ENCODE measurements around the gene STIM2. TPM values are rescaled to one million over a fixed set of nuclear protein-coding genes. Genes with fewer than 3 reads are reported as not detected.
"Not testable (repeated sequence)": the region's sequence is repeated elsewhere in the genome, so short reads cannot be mapped to it uniquely, and the experiment has no call there.

The STIM2 gene
- polyA plus RNA-seq (2013, experiment 1 of 2): 23.4 TPM
- polyA plus RNA-seq (2013, experiment 2 of 2): 23.3 TPM

- Histone ChIP-seq H2AFZ (ENCODE audit: low read length) (peak within 1 kb of the TSS; percentile 92), H3K23ac (ENCODE audit: low read depth, low read length, poor library complexity) (peak within 1 kb of the TSS; percentile 89), H2BK12ac (ENCODE audit: low read length) (no peak within 1 kb of the TSS), H3K4me3 (ENCODE audit: low read length in 2 of 2) (peak within 1 kb of the TSS; percentile 73 to 92), H3K27me3 (ENCODE audit: control insufficient read depth in 3 of 3, insufficient read depth in 3 of 3, low read depth in 1 of 3, low read length in 3 of 3) (no peaks in the 10 kb centered on the region), H2BK15ac (ENCODE audit: low read length) (no peak within 1 kb of the TSS), H4K8ac (ENCODE audit: low read depth, low read length) (no peak within 1 kb of the TSS), H3K4me2 (ENCODE audit: insufficient read depth, low read length, poor library complexity, severe bottlenecking) (peak within 1 kb of the TSS; percentile 72), H3K9ac (ENCODE audit: low read depth, low read length, poor library complexity) (peak within 1 kb of the TSS; percentile 95), H3K27ac (replicated peaks; ENCODE audit: low read length) (peak within 1 kb of the TSS; percentile 93), H2BK120ac (ENCODE audit: low read depth, low read length) (peak within 1 kb of the TSS; percentile 47), H2BK5ac (ENCODE audit: low read length) (peak within 1 kb of the TSS; percentile 99), H3K14ac (ENCODE audit: low read length) (peak within 1 kb of the TSS; percentile 89), H2AK5ac (ENCODE audit: low read depth, low read length) (no peak within 1 kb of the TSS), H3K79me1 (ENCODE audit: low read depth, low read length) (peaks cover 4% of the 10 kb centered on the region), H3K36me3 (replicated peaks in 1 of 2; ENCODE audit: control insufficient read depth in 2 of 2, insufficient read depth in 2 of 2, low read length in 2 of 2) (no peaks in the 10 kb centered on the region), H4K91ac (ENCODE audit: low read depth, low read length, poor library complexity) (no peak within 1 kb of the TSS), H3K4me1 (ENCODE audit: control insufficient read depth in 2 of 2, insufficient read depth in 1 of 2, low read depth in 1 of 2, low read length in 2 of 2) (peaks cover 4 to 17% of the 10 kb centered on the region in 2 donors), H3K4ac (ENCODE audit: low read length) (no peak within 1 kb of the TSS), H3K18ac (ENCODE audit: low read length) (peak within 1 kb of the TSS; percentile 98), H3K9me3 (replicated peaks in 1 of 2; ENCODE audit: control insufficient read depth in 2 of 2, insufficient read depth in 1 of 2, low read depth in 1 of 2, low read length in 2 of 2) (no peaks in the 10 kb centered on the region)
- WGBS, 2 donors (ENCODE audit: extremely low coverage in 2 of 2, insufficient read length in 2 of 2, insufficient replicate concordance in 1 of 2): no CpG with 5 or more reads among the region's 74 CpGs
- DNase-seq (ENCODE audit: low spot score): peak; percentile 99
Observed at GRCh38 chr4:26860157-26860921, at the start of gene STIM2. TSS of gene STIM2 (plus strand) at chr4:26860841.

- no CpG with 5 or more reads among the region's 4 CpGs for WGBS, 2 donors (ENCODE audit: extremely low coverage in 2 of 2, insufficient read length in 2 of 2, insufficient replicate concordance in 1 of 2)
Observed at GRCh38 chr4:26811571-26811970, 49.1 kb upstream of the STIM2 start.

DNA sequence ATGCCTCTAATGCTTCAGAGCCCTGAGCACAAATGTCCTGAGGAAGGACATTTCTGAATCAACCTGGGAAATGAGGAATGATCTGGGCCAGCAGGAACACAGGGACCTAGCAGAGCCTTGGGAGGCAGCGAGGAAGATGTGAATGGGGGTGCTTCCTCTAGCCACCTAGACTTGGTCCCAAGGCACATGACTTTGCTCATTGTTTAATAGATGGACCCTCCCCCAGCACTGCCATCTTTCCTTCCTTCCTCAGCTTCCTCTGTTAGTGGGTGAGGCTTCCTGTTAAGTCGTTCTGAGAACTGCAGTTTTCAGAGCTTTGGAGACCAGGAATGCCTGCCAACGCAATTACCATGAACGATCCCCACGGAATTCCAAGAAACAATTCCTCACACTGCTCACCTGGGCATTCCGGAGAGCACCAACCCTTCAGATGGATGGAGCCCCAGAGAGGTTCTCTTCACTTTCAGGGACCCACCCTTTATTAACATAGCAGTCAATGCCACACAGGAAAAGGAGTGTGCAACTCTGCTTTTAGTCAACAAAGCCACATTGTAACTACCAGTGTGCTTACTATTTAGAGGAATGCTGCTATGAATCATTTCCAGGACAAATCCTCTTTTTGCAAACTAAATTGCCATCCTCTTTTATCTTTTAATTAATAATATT lies 48.5 kb upstream of the STIM2 start:
- H3K23ac ChIP-seq (ENCODE audit: low read depth, low read length, poor library complexity): no peak overlapping the region
- H3K14ac ChIP-seq (ENCODE audit: low read length): no peak overlapping the region
- peaks cover 0 to 5% of the 10 kb centered on the region in 2 donors for H3K4me1 ChIP-seq (ENCODE audit: control insufficient read depth in 2 of 2, insufficient read depth in 1 of 2, low read depth in 1 of 2, low read length in 2 of 2)
- H2BK120ac ChIP-seq (ENCODE audit: low read depth, low read length): no peak overlapping the region
- H3K4ac ChIP-seq (ENCODE audit: low read length): no peak overlapping the region
- H4K91ac ChIP-seq (ENCODE audit: low read depth, low read length, poor library complexity): no peak overlapping the region
- no peaks in the 10 kb centered on the region for H3K36me3 ChIP-seq (replicated peaks in 1 of 2; ENCODE audit: control insufficient read depth in 2 of 2, insufficient read depth in 2 of 2, low read length in 2 of 2)
- no peak overlapping the region for H2BK12ac ChIP-seq (ENCODE audit: low read length)
- H2AFZ ChIP-seq (ENCODE audit: low read length): no peak overlapping the region
- H3K18ac ChIP-seq (ENCODE audit: low read length): no peak overlapping the region
- H2BK15ac ChIP-seq (ENCODE audit: low read length): no peak overlapping the region
- H3K4me2 ChIP-seq (ENCODE audit: insufficient read depth, low read length, poor library complexity, severe bottlenecking): no peak overlapping the region
- no peak overlapping the region for H2BK5ac ChIP-seq (ENCODE audit: low read length)
- no CpG with 5 or more reads among the region's 6 CpGs for WGBS, 2 donors (ENCODE audit: extremely low coverage in 2 of 2, insufficient read length in 2 of 2, insufficient replicate concordance in 1 of 2)
- no peak for DNase-seq (ENCODE audit: low spot score)
- no peaks in the 10 kb centered on the region for H3K79me1 ChIP-seq (ENCODE audit: low read depth, low read length)
- no peaks in the 10 kb centered on the region for H3K27me3 ChIP-seq (ENCODE audit: control insufficient read depth in 3 of 3, insufficient read depth in 3 of 3, low read depth in 1 of 3, low read length in 3 of 3)
- no peak overlapping the region for H4K8ac ChIP-seq (ENCODE audit: low read depth, low read length)
- H2AK5ac ChIP-seq (ENCODE audit: low read depth, low read length): no peak overlapping the region
- no peak overlapping the region for H3K9ac ChIP-seq (ENCODE audit: low read depth, low read length, poor library complexity)
- H3K9me3 ChIP-seq (replicated peaks in 1 of 2; ENCODE audit: control insufficient read depth in 2 of 2, insufficient read depth in 1 of 2, low read depth in 1 of 2, low read length in 2 of 2): no peaks in the 10 kb centered on the region
- no peak overlapping the region for H3K4me3 ChIP-seq (ENCODE audit: low read length in 2 of 2)
- H3K27ac ChIP-seq (replicated peaks; ENCODE audit: low read length): no peak overlapping the region

More at GRCh38 chr4:26811571-26811970, 49.1 kb upstream of the STIM2 start:
- H3K9me3 ChIP-seq (replicated peaks in 1 of 2; ENCODE audit: control insufficient read depth in 2 of 2, insufficient read depth in 1 of 2, low read depth in 1 of 2, low read length in 2 of 2); H4K91ac ChIP-seq (ENCODE audit: low read depth, low read length, poor library complexity); H3K36me3 ChIP-seq (replicated peaks in 1 of 2; ENCODE audit: control insufficient read depth in 2 of 2, insufficient read depth in 2 of 2, low read length in 2 of 2); H3K9ac ChIP-seq (ENCODE audit: low read depth, low read length, poor library complexity); H2AFZ ChIP-seq (ENCODE audit: low read length); H3K4me1 ChIP-seq (ENCODE audit: control insufficient read depth in 2 of 2, insufficient read depth in 1 of 2, low read depth in 1 of 2, low read length in 2 of 2); H3K27me3 ChIP-seq (ENCODE audit: control insufficient read depth in 3 of 3, insufficient read depth in 3 of 3, low read depth in 1 of 3, low read length in 3 of 3); H3K4ac ChIP-seq (ENCODE audit: low read length); DNase-seq (ENCODE audit: low spot score); H2BK15ac ChIP-seq (ENCODE audit: low read length); H3K4me2 ChIP-seq (ENCODE audit: insufficient read depth, low read length, poor library complexity, severe bottlenecking); H2BK12ac ChIP-seq (ENCODE audit: low read length); H3K18ac ChIP-seq (ENCODE audit: low read length); H3K23ac ChIP-seq (ENCODE audit: low read depth, low read length, poor library complexity); H4K8ac ChIP-seq (ENCODE audit: low read depth, low read length); H2BK120ac ChIP-seq (ENCODE audit: low read depth, low read length); H2BK5ac ChIP-seq (ENCODE audit: low read length); H3K14ac ChIP-seq (ENCODE audit: low read length); H3K79me1 ChIP-seq (ENCODE audit: low read depth, low read length); H3K4me3 ChIP-seq (ENCODE audit: low read length in 2 of 2); H3K27ac ChIP-seq (replicated peaks; ENCODE audit: low read length); H2AK5ac ChIP-seq (ENCODE audit: low read depth, low read length): not testable (repeated sequence)

GRCh38 chr4:26813698-26814097 lies 46.9 kb upstream of the STIM2 start:
- H2AK5ac ChIP-seq (ENCODE audit: low read depth, low read length): no peak overlapping the region
- H3K9me3 ChIP-seq (replicated peaks in 1 of 2; ENCODE audit: control insufficient read depth in 2 of 2, insufficient read depth in 1 of 2, low read depth in 1 of 2, low read length in 2 of 2): no peaks in the 10 kb centered on the region

More at GRCh38 chr4:26813698-26814097, 46.9 kb upstream of the STIM2 start:
- Histone ChIP-seq H3K36me3 (replicated peaks in 1 of 2; ENCODE audit: control insufficient read depth in 2 of 2, insufficient read depth in 2 of 2, low read length in 2 of 2) (no peaks in the 10 kb centered on the region), H3K4me2 (ENCODE audit: insufficient read depth, low read length, poor library complexity, severe bottlenecking) (no peak overlapping the region), H3K9ac (ENCODE audit: low read depth, low read length, poor library complexity) (no peak overlapping the region), H3K14ac (ENCODE audit: low read length) (no peak overlapping the region), H3K4ac (ENCODE audit: low read length) (no peak overlapping the region), H3K27ac (replicated peaks; ENCODE audit: low read length) (no peak overlapping the region), H3K79me1 (ENCODE audit: low read depth, low read length) (no peaks in the 10 kb centered on the region), H3K4me1 (ENCODE audit: control insufficient read depth in 2 of 2, insufficient read depth in 1 of 2, low read depth in 1 of 2, low read length in 2 of 2) (peaks cover 0 to 5% of the 10 kb centered on the region in 2 donors), H2BK12ac (ENCODE audit: low read length) (no peak overlapping the region), H2BK5ac (ENCODE audit: low read length) (no peak overlapping the region), H3K18ac (ENCODE audit: low read length) (peak overlapping the region; percentile 19), H2AFZ (ENCODE audit: low read length) (no peak overlapping the region), H2BK120ac (ENCODE audit: low read depth, low read length) (no peak overlapping the region), H3K23ac (ENCODE audit: low read depth, low read length, poor library complexity) (no peak overlapping the region), H3K4me3 (ENCODE audit: low read length in 2 of 2) (no peak overlapping the region), H3K27me3 (ENCODE audit: control insufficient read depth in 3 of 3, insufficient read depth in 3 of 3, low read depth in 1 of 3, low read length in 3 of 3) (no peaks in the 10 kb centered on the region), H4K91ac (ENCODE audit: low read depth, low read length, poor library complexity) (no peak overlapping the region), H2BK15ac (ENCODE audit: low read length) (no peak overlapping the region), H4K8ac (ENCODE audit: low read depth, low read length) (no peak overlapping the region)
- no peak for DNase-seq (ENCODE audit: low spot score)
- no CpG with 5 or more reads among the region's 8 CpGs for WGBS, 2 donors (ENCODE audit: extremely low coverage in 2 of 2, insufficient read length in 2 of 2, insufficient replicate concordance in 1 of 2)
